GM12872 (cell line): ENCODE results near the gene ADAMTS6.

ENCODE experiments used
- TF ChIP-seq, protein P1 (sequence below): IDR thresholded peaks from 3 replicates; pipeline ENCODE4 v1.5.1; 2011; ENCODE audit warnings: low read depth, mild to moderate bottlenecking, low read length, moderate library complexity; ENCODE audit not compliant: insufficient read depth

The ADAMTS6 gene

DNA sequence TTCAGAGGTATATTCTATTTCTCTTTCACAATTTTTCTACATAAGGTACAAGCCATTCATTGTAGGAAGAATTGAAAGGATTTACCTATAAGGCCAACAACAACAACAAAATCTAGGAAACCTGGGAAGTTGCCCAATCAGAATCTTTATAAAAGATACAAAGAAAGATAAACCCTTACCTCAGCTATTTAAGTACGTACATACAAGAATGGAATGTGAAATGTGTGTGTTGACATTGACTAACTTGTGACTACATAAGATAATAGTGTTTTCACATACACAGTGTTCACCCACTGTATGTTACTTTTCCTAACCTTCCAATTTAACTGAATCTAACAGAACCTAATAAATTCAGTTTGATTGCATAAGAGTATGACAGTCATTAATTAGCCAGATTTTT lies 154.1 kb downstream of the ADAMTS6 start:
- TF ChIP-seq, protein P1, sequence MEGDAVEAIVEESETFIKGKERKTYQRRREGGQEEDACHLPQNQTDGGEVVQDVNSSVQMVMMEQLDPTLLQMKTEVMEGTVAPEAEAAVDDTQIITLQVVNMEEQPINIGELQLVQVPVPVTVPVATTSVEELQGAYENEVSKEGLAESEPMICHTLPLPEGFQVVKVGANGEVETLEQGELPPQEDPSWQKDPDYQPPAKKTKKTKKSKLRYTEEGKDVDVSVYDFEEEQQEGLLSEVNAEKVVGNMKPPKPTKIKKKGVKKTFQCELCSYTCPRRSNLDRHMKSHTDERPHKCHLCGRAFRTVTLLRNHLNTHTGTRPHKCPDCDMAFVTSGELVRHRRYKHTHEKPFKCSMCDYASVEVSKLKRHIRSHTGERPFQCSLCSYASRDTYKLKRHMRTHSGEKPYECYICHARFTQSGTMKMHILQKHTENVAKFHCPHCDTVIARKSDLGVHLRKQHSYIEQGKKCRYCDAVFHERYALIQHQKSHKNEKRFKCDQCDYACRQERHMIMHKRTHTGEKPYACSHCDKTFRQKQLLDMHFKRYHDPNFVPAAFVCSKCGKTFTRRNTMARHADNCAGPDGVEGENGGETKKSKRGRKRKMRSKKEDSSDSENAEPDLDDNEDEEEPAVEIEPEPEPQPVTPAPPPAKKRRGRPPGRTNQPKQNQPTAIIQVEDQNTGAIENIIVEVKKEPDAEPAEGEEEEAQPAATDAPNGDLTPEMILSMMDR: no peak

DNA sequence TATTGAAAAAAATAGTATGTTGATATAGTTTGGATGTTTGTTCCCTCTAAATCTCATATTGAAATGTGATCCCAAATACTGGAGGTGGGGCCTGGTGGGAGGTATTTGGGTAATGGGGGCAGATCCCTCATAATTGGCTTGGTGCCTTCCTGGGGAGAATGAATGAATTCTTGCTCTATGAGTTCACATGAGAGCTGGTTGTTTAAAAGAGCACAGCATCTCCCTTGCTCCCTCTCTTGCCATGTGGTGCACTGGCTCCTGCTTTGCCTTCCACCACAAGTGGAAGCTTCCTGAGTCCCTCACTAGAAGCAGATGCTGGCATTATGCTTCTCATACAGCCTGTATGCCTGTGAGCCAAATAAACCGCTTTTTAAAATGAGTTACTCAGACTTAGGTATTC lies 154.8 kb downstream of the ADAMTS6 start:
- TF ChIP-seq, protein P1: no peak

DNA sequence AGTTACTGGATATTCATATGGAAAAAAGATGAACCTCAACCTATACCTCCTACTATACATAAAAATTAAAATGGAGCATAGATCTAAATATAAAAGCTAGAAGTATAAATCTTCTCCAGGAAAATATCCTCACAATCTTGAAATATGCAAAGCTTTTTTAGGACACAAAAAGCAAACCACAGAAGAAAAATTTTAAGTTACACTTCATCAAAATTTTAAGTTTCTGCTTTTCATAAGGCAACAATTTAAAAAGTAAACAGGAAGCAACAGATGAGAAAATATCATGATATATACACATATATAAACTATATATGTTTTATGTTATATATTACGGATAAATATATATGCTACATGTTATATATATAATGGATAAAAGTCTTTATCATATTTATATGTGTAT lies 157.5 kb downstream of the ADAMTS6 start:
- TF ChIP-seq, protein P1: no peak

DNA sequence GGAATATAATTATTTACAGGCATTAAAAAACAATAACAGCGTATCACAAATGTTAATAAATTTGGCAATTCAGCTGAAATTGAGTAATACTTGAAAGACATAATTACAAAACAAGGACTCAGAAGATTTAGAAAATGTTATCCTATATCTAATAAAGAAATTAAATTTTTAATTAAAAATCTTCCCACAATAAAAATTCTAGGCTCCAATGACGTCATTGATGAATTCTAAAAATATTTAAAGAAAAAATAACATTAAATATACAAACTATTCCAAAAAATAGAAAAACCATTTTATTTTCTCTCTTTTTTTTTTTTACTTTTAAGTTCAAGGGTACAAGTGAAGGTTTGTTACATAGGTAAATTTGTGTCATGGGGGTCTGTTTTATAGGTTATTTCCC lies 161.5 kb downstream of the ADAMTS6 start:
- TF ChIP-seq, protein P1: no peak

DNA sequence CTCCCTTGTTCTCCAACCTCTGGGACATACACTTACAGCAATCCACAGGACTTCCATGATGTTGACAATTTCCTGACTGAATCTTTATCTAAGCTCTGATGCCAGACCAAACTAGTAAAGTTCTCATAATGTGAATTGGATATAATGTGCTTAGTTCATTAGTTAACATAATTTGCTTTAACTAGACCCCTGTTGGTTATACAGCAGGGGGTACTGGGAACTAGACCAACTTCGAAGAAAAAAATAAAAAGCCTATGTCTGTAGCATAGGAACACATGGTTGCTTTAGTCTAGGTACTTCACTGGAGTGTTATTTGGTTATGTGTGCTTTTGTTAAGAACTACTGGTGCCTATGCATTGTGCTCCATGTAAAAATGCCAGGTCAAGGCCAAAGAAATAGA lies 173.8 kb downstream of the ADAMTS6 start:
- TF ChIP-seq, protein P1: no peak

DNA sequence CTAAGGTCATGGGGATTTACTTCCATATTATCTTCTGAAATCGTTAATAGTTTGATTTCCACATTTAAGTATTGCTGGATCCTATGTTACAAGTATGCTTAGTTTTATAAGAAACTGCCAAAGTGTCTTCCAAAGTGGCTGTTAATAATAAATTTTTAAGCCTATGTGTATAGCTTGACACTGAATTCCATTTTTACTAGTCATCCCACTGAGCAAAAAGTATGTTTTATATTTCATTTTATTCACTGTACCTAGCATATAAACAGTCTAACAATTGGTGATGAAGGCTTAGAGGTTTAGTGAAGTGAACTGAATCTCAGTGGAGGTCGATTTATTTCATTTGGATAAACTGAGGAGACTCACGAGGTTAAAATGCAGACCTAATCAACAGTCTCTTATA lies 174.6 kb downstream of the ADAMTS6 start:
- TF ChIP-seq, protein P1: no peak

DNA sequence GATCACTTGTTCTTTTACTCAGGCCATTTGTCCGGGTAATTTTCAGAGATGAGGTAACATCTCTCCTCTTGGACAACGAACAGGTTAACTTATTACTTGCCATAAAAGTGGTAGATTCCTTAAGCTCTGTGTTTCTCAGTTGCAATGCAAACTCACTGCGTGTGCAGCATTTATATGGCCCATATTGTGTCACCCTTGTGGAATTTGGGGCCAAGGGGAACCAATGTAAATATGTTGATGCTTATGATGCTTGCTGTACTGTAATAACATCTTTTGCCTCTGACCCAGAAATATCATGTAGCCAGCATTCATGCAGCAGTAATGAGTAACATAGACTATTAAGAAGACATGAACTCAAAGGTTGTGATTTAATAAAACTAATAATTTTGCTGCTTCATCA lies 175.8 kb downstream of the ADAMTS6 start:
- TF ChIP-seq, protein P1: no peak

DNA sequence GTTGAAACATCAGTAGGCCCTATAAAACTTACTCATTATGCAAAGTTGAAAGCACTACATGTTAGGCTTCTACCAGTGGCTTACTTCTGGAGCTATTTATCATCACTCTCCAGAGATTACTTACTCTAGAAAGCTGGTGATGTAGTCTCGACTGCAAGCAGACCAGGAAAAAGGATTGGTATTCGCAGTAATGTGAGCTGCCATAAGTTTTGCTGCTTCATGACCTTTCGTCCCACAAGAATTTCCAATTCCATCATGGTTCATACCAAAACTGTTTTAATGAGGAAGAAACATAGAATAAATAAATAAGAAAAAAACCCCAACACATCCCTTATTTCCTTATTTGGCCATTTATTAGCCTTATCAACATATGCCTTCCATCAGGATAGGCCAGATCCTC lies 181.9 kb downstream of the ADAMTS6 start:
- TF ChIP-seq, protein P1: no peak
